ENCODE results near the gene SHD. TPM values are rescaled to one million over a fixed set of nuclear protein-coding genes. Genes with fewer than 3 reads are reported as not detected.

The SHD gene
- total and polyA plus RNA-seq, 9 of the 15 experiments (the other 6 are each of a cell fraction or from before 2014, with no cell fraction given): 0.05 to 0.62 (median 0.15) TPM; not detected in 5

- no peak overlapping the region for H2AFZ ChIP-seq (ENCODE audit: low read depth, low read length)
- no peak for DNase-seq (ENCODE audit: extremely low read depth in 1 of 4, low spot score in 3 of 4)
- FAIRE-seq: no peak
- POLR2A ChIA-PET: interaction anchor here (0.6 to 1.3 kb wide), 2 partner anchors 58 to 84 kb away, joined by 3 to 6 read pairs; no protein-coding TSS in a partner anchor
- no peak overlapping the region for H3K4me3 ChIP-seq
- H3K79me2 ChIP-seq (ENCODE audit: control insufficient read depth, insufficient read depth, low read length): no peaks in the 10 kb centered on the region
- in situ Hi-C loops (cut with MboI) (no loop called here), intact Hi-C loops (cut with micrococcal nuclease) (no loop called here)
- no peaks in the 10 kb centered on the region for H3K9me3 ChIP-seq (replicated peaks; ENCODE audit: control insufficient read depth, insufficient read depth, low read depth, low read length)
- H3K4me1 ChIP-seq (replicated peaks in 1 of 2; ENCODE audit: control insufficient read depth in 2 of 2, insufficient read depth in 2 of 2, low read length in 2 of 2): peaks cover 0 to 17% of the 10 kb centered on the region in 2 experiments; a peak in 2 of 5 replicates
- TF ChIP-seq TARDBP (IDR thresholded peaks at IDR 0.05): no peak
- TF ChIP-seq ZNF121 (CRISPR knock-in tag; conservative IDR thresholded peaks at IDR 0.05): peak; percentile 25; the same call in 1 of the 2 replicates
- TF ChIP-seq ZNF436 (CRISPR knock-in tag; IDR thresholded peaks at IDR 0.05): no peak
- H3K36me3 ChIP-seq (ENCODE audit: control insufficient read depth, insufficient read depth, low read length): peaks cover 23% of the 10 kb centered on the region; the same call in 2 of the 3 replicates
- WGBS (ENCODE audit: insufficient coverage, low coverage, missing lambda C conversion rate): 89% methylated on average over 10 of the region's 13 CpGs
- H4K20me1 ChIP-seq (replicated peaks; ENCODE audit: control insufficient read depth, insufficient read depth, low read length): no peaks in the 10 kb centered on the region; the same call in 1 of the 2 replicates
- CTCF ChIA-PET (ENCODE audit: low intra/inter-chr PET ratio): interaction anchor here (0.9 to 3.8 kb wide), 4 partner anchors 84 to 256 kb away, joined by 5 to 49 read pairs (median 10); partner anchors contain the start of gene SH3GL1
- peak overlapping the region in 1 of 2 experiments; percentile 76; a peak in 2 of 4 replicates for H3K9ac ChIP-seq (ENCODE audit: insufficient read depth in 1 of 2, low read depth in 2 of 2, low read length in 2 of 2)
- H3K9me1 ChIP-seq (ENCODE audit: control insufficient read depth, insufficient read depth, low read length): peaks cover 3% of the 10 kb centered on the region
- no peaks in the 10 kb centered on the region for H3K27me3 ChIP-seq (ENCODE audit: control insufficient read depth in 2 of 2, insufficient read depth in 2 of 2, low read length in 2 of 2)
- BruUV-seq (replicated peaks): TSS peak; percentile 51
- no peak overlapping the region for H3K4me2 ChIP-seq (ENCODE audit: insufficient read depth, low read length)
- no peak for ATAC-seq
- no peak overlapping the region for H3K27ac ChIP-seq (ENCODE audit: extremely low read depth, low read depth, low read length)
Measured at GRCh38 chr19:4268816-4269430, 10.1 kb upstream of the SHD start.

DNA sequence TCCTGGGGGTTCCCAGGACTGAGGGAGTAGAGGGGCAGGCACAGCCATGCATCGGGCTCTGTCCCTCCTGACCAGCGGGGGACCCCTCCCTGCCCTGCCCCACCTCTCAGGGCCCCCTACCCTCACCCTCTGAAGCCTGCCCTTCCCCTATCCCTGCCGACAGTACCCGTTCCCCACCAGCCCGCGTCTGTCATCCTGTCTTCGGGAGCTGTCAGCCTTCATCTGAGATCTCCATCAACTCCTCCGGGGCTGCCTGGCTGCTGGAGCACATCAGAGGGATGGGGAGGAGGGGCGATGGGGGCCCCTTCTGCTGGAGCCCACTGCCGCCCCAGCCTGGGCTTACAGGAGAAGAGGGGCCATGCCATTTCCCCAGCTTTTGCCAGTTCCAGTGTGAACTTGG lies 6.2 kb upstream of the SHD start:
- ATAC-seq (no peak), FAIRE-seq (no peak), DNase-seq (ENCODE audit: extremely low read depth in 1 of 4, low spot score in 3 of 4) (no peak)
- no peak overlapping the region for H2AFZ ChIP-seq (ENCODE audit: low read depth, low read length)
- H3K36me3 ChIP-seq (ENCODE audit: control insufficient read depth, insufficient read depth, low read length): peaks cover 13% of the 10 kb centered on the region; the same call in 1 of the 3 replicates
- H3K4me2 ChIP-seq (ENCODE audit: insufficient read depth, low read length): no peak overlapping the region
- in situ Hi-C loops (cut with MboI): loop anchor here (5.0 to 10.0 kb wide), 2 partner anchors 72 to 244 kb away; partner anchors contain the start of genes MPND and PLIN4
- H3K4me3 ChIP-seq: no peak overlapping the region
- H3K9me3 ChIP-seq (replicated peaks; ENCODE audit: control insufficient read depth, insufficient read depth, low read depth, low read length): no peaks in the 10 kb centered on the region
- 76% methylated on average over 8 of the region's 10 CpGs for WGBS (ENCODE audit: insufficient coverage, low coverage, missing lambda C conversion rate)
- no peaks in the 10 kb centered on the region for H4K20me1 ChIP-seq (replicated peaks; ENCODE audit: control insufficient read depth, insufficient read depth, low read length)
- H3K9ac ChIP-seq (ENCODE audit: insufficient read depth in 1 of 2, low read depth in 2 of 2, low read length in 2 of 2): no peak overlapping the region
- intact Hi-C loops (cut with micrococcal nuclease): no loop called here
- ChIA-PET POLR2A (no interaction called here), CTCF (ENCODE audit: low intra/inter-chr PET ratio) (no interaction called here)
- no peak overlapping the region for H3K27ac ChIP-seq (ENCODE audit: extremely low read depth, low read depth, low read length)
- no TSS peak for BruUV-seq (replicated peaks)
- H3K27me3 ChIP-seq (ENCODE audit: control insufficient read depth in 2 of 2, insufficient read depth in 2 of 2, low read length in 2 of 2): no peaks in the 10 kb centered on the region
- H3K9me1 ChIP-seq (ENCODE audit: control insufficient read depth, insufficient read depth, low read length): no peaks in the 10 kb centered on the region
- no peaks in the 10 kb centered on the region for H3K79me2 ChIP-seq (ENCODE audit: control insufficient read depth, insufficient read depth, low read length)
- peaks cover 0 to 10% of the 10 kb centered on the region in 2 experiments; a peak in 3 of 5 replicates for H3K4me1 ChIP-seq (replicated peaks in 1 of 2; ENCODE audit: control insufficient read depth in 2 of 2, insufficient read depth in 2 of 2, low read length in 2 of 2)
- TF ChIP-seq TEAD4 (IDR thresholded peaks at IDR 0.05; ENCODE audit: low read length) (no peak), TEAD4 (CRISPR knock-in tag; IDR thresholded peaks at IDR 0.05; ENCODE audit: borderline replicate concordance) (no peak), TRIM24 (IDR thresholded peaks at IDR 0.05) (no peak), CHD2 (IDR thresholded peaks at IDR 0.05; ENCODE audit: low read depth, low read length) (no peak), HCFC1 (IDR thresholded peaks at IDR 0.05; ENCODE audit: low read depth, low read length) (no peak), BRD4 (IDR thresholded peaks at IDR 0.05) (no peak), COPS2 (conservative IDR thresholded peaks at IDR 0.05) (no peak), HNRNPH1 (optimal IDR thresholded peaks at IDR 0.05; ENCODE audit: low read depth, low read length) (no peak), VEZF1 (CRISPR knock-in tag; IDR thresholded peaks at IDR 0.05) (no peak), NCOA6 (IDR thresholded peaks at IDR 0.05) (no peak), GABPA (tag; conservative IDR thresholded peaks at IDR 0.05; ENCODE audit: low read depth) (no peak), ZNF431 (CRISPR knock-in tag; IDR thresholded peaks at IDR 0.05) (no peak), TAF7 (tag; IDR thresholded peaks at IDR 0.05) (no peak), MYNN (IDR thresholded peaks at IDR 0.05) (no peak), MYNN (CRISPR knock-in tag; IDR thresholded peaks at IDR 0.05) (no peak)
